SK-N-SH treated with all-trans-retinoic acid at 6 μM for 48 hours (cell line): ENCODE data around the gene SLC7A6OS.

ENCODE experiments used
- ATAC-seq: fragments of 200-7000 bp; cut with Tn5 transposase; 3 replicates; pipeline ENCODE4 v1.9.1; 2020; ENCODE audit warnings: mild to moderate bottlenecking, moderate library complexity
- ARNTL ChIP-seq: fragments of 450-650 bp; formaldehyde crosslinking; IDR thresholded peaks from 2 replicates; pipeline ENCODE4 v1.5.0; 2020; ENCODE audit warnings: low read depth, mild to moderate bottlenecking, moderate library complexity, borderline replicate concordance
- BACH2 ChIP-seq: fragments of 250-450 bp; sonication (Bioruptor Pico); IDR thresholded peaks from 2 replicates; pipeline ENCODE4 v1.9.0; 2021; ENCODE audit warnings: mild to moderate bottlenecking, borderline replicate concordance
- CSDC2 ChIP-seq: fragments of 250-450 bp; sonication (Bioruptor Pico); IDR thresholded peaks from 2 replicates; pipeline ENCODE4 v1.5.0; 2020; ENCODE audit warnings: mild to moderate bottlenecking, moderate library complexity
- CSRNP3 ChIP-seq: fragments of 250-450 bp; sonication (Bioruptor Pico); IDR thresholded peaks from 2 replicates; pipeline ENCODE4 v1.5.1; 2021; ENCODE audit warnings: mild to moderate bottlenecking, moderate library complexity
- ESRRG ChIP-seq: fragments of 250-450 bp; sonication (Bioruptor Pico); IDR thresholded peaks from 2 replicates; pipeline ENCODE4 v1.6.1; 2021; ENCODE audit warnings: mild to moderate bottlenecking
- GLIS3 ChIP-seq: fragments of 250-450 bp; sonication (Bioruptor Pico); IDR thresholded peaks from 2 replicates; pipeline ENCODE4 v1.5.0; 2020; ENCODE audit warnings: mild to moderate bottlenecking, moderate library complexity
- POU6F1 ChIP-seq: fragments of 250-450 bp; sonication (Bioruptor Pico); IDR thresholded peaks from 2 replicates; pipeline ENCODE4 v1.8.0; 2021; ENCODE audit warnings: low read depth, mild to moderate bottlenecking, moderate library complexity, borderline replicate concordance
- PPARA ChIP-seq: fragments of 250-450 bp; sonication (Bioruptor Pico); IDR thresholded peaks from 2 replicates; pipeline ENCODE4 v1.5.0; 2020; ENCODE audit warnings: mild to moderate bottlenecking, borderline replicate concordance
- RARB ChIP-seq: fragments of 250-450 bp; sonication (Bioruptor Pico); IDR thresholded peaks from 2 replicates; pipeline ENCODE4 v1.8.0; 2021; ENCODE audit warnings: mild to moderate bottlenecking, moderate library complexity
- SNAI2 ChIP-seq: fragments of 250-450 bp; sonication (Bioruptor Pico); IDR thresholded peaks from 2 replicates; pipeline ENCODE4 v1.5.0; 2020; ENCODE audit warnings: mild to moderate bottlenecking, moderate library complexity
- TCF4 ChIP-seq: fragments of 250-450 bp; sonication (Bioruptor Pico); IDR thresholded peaks from 2 replicates; pipeline ENCODE4 v1.8.0; 2021; ENCODE audit warnings: mild to moderate bottlenecking, moderate library complexity, borderline replicate concordance
- ZC3H10 ChIP-seq: fragments of 250-450 bp; sonication (Bioruptor Pico); IDR thresholded peaks from 2 replicates; pipeline ENCODE4 v1.5.1; 2021; ENCODE audit warnings: mild to moderate bottlenecking, moderate library complexity
- ZFP3 ChIP-seq: fragments of 250-450 bp; sonication (Bioruptor Pico); IDR thresholded peaks from 2 replicates; pipeline ENCODE4 v1.5.0; 2020; ENCODE audit warnings: mild to moderate bottlenecking, moderate library complexity
- ZFP30 ChIP-seq: fragments of 450-650 bp; formaldehyde crosslinking; IDR thresholded peaks from 2 replicates; pipeline ENCODE4 v1.5.0; 2022; ENCODE audit warnings: mild to moderate bottlenecking, moderate library complexity
- ZNF565 ChIP-seq: fragments of 450-650 bp; formaldehyde crosslinking; conservative IDR thresholded peaks from 2 replicates; pipeline ENCODE4 v1.5.0; 2020; ENCODE audit warnings: low read depth, mild to moderate bottlenecking, moderate library complexity
- ZNF70 ChIP-seq: fragments of 450-650 bp; formaldehyde crosslinking; IDR thresholded peaks from 2 replicates; pipeline ENCODE4 v1.5.0; 2020; ENCODE audit warnings: mild to moderate bottlenecking, moderate library complexity
- TF ChIP-seq, protein P1 (sequence below): fragments of 250-450 bp; sonication (Bioruptor Pico); IDR thresholded peaks from 2 replicates; pipeline ENCODE4 v1.5.0; 2020; ENCODE audit warnings: mild to moderate bottlenecking, moderate library complexity
- TF ChIP-seq, protein P2 (sequence below): fragments of 250-450 bp; sonication (Bioruptor Pico); IDR thresholded peaks from 2 replicates; pipeline ENCODE4 v1.5.1; 2020; ENCODE audit warnings: low read depth, mild to moderate bottlenecking, moderate library complexity
- TF ChIP-seq, protein P3 (sequence below): fragments of 250-450 bp; sonication (Bioruptor Pico); IDR thresholded peaks from 2 replicates; pipeline ENCODE4 v1.8.0; 2020; ENCODE audit warnings: mild to moderate bottlenecking, moderate library complexity, borderline replicate concordance

SLC7A6OS gene

GRCh38 chr16:68356249-68356918 is 45.6 kb upstream of the SLC7A6OS start:
- TF ChIP-seq, protein P1, sequence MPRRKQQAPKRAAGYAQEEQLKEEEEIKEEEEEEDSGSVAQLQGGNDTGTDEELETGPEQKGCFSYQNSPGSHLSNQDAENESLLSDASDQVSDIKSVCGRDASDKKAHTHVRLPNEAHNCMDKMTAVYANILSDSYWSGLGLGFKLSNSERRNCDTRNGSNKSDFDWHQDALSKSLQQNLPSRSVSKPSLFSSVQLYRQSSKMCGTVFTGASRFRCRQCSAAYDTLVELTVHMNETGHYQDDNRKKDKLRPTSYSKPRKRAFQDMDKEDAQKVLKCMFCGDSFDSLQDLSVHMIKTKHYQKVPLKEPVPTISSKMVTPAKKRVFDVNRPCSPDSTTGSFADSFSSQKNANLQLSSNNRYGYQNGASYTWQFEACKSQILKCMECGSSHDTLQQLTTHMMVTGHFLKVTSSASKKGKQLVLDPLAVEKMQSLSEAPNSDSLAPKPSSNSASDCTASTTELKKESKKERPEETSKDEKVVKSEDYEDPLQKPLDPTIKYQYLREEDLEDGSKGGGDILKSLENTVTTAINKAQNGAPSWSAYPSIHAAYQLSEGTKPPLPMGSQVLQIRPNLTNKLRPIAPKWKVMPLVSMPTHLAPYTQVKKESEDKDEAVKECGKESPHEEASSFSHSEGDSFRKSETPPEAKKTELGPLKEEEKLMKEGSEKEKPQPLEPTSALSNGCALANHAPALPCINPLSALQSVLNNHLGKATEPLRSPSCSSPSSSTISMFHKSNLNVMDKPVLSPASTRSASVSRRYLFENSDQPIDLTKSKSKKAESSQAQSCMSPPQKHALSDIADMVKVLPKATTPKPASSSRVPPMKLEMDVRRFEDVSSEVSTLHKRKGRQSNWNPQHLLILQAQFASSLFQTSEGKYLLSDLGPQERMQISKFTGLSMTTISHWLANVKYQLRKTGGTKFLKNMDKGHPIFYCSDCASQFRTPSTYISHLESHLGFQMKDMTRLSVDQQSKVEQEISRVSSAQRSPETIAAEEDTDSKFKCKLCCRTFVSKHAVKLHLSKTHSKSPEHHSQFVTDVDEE (CRISPR knock-in tag) = no peak
- TF ChIP-seq, protein P2, sequence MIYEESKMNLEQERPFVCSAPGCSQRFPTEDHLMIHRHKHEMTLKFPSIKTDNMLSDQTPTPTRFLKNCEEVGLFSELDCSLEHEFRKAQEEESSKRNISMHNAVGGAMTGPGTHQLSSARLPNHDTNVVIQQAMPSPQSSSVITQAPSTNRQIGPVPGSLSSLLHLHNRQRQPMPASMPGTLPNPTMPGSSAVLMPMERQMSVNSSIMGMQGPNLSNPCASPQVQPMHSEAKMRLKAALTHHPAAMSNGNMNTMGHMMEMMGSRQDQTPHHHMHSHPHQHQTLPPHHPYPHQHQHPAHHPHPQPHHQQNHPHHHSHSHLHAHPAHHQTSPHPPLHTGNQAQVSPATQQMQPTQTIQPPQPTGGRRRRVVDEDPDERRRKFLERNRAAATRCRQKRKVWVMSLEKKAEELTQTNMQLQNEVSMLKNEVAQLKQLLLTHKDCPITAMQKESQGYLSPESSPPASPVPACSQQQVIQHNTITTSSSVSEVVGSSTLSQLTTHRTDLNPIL (CRISPR knock-in tag) = no peak
- TF ChIP-seq CSDC2 (no peak), TCF4 (no peak), ZFP3 (CRISPR knock-in tag) (no peak), GLIS3 (CRISPR knock-in tag) (no peak)
- ATAC-seq = no peak

DNA sequence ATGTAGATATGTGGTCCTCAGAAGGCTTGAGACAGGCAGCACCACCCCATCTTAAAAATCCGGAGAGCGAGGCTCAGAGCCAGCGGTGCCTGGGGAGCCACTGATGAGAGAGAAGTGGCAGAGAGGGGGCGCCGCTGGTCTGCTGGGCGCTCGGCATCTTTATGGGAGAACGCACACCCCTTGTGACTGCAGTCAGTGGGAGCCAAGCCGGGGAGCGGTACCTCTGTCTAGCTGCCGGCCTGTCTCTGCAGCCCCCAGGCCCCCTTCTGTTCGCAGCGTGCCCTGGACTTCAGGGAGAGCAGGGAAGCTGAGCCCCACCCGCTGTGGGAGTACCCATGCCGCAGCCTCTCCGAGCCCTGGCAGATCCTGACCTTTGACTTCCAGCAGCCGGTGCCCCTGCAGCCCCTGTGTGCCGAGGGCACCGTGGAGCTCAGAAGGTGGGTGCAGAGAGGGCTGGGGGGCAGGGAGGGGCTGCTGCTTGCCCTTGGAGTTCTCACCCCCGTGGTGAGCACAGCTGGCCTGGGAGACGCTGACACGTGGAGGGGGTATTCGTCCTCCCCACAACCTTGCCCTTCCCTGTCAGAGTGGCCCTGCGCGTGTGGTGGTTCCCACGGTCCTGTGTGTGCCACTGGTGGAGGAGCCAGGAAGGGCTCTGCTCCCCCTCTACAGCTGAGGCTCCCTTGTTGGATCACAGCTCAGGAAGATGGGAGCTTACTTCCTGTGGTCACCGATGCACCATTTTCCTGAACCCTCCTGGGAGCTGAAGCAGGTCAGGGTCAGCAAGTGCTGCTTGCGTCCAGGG is 44.9 kb upstream of the SLC7A6OS start:
- no peak for ATAC-seq
- TF ChIP-seq, protein P1 (CRISPR knock-in tag) = no peak
- TF ChIP-seq ZFP3 (CRISPR knock-in tag) (no peak), ESRRG (CRISPR knock-in tag) (no peak), ARNTL (CRISPR knock-in tag) (no peak), CSRNP3 (no peak)

DNA sequence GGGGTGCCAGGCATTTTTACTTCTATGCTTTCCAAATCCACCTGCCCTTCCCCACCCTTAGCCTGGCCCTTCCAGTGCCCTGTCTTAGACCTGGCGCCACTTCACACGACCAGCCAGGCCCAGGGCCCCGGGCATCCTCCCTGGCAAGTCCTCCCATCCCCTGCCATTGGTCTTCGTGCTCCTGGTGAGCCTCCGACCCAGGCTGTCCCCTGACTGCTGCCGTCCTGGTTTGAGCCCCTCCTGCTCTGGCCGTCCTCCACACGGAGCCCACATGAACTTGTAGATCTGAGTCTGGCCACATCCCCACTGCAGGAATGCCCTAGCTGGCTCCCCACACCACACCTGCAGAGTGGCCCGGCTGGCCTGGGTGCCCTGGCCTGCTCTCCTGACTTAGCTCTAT is 44.1 kb upstream of the SLC7A6OS start:
- no peak for ATAC-seq
- TF ChIP-seq BACH2 (no peak), ZFP30 (CRISPR knock-in tag) (no peak), PPARA (CRISPR knock-in tag) (no peak), ESRRG (CRISPR knock-in tag) (no peak), GLIS3 (CRISPR knock-in tag) (no peak), ARNTL (CRISPR knock-in tag) (no peak), ZNF565 (no peak), POU6F1 (CRISPR knock-in tag) (no peak), ZNF70 (CRISPR knock-in tag) (no peak), SNAI2 (CRISPR knock-in tag) (no peak), CSDC2 (no peak), ZFP3 (CRISPR knock-in tag) (no peak), RARB (CRISPR knock-in tag) (no peak), ZC3H10 (CRISPR knock-in tag) (no peak)
- TF ChIP-seq, protein P1 (CRISPR knock-in tag) = no peak
- TF ChIP-seq, protein P3, sequence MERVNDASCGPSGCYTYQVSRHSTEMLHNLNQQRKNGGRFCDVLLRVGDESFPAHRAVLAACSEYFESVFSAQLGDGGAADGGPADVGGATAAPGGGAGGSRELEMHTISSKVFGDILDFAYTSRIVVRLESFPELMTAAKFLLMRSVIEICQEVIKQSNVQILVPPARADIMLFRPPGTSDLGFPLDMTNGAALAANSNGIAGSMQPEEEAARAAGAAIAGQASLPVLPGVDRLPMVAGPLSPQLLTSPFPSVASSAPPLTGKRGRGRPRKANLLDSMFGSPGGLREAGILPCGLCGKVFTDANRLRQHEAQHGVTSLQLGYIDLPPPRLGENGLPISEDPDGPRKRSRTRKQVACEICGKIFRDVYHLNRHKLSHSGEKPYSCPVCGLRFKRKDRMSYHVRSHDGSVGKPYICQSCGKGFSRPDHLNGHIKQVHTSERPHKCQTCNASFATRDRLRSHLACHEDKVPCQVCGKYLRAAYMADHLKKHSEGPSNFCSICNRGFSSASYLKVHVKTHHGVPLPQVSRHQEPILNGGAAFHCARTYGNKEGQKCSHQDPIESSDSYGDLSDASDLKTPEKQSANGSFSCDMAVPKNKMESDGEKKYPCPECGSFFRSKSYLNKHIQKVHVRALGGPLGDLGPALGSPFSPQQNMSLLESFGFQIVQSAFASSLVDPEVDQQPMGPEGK = no peak
